ENCODE measurements around the gene GARNL3. TPM values are rescaled to one million over a fixed set of nuclear protein-coding genes. Genes with fewer than 3 reads are reported as not detected.

GARNL3 gene
- total RNA-seq, 1 experiment from 2014 or later = 15.5 TPM

- H3K27ac ChIP-seq (ENCODE audit: low read length) = no peak overlapping the region
- ATAC-seq = no peak
- intact Hi-C loops (cut with micrococcal nuclease) = no loop called here
Measured at GRCh38 chr9:127233989-127234388, 30.6 kb upstream of the GARNL3 start.

GRCh38 chr9:127237801-127238200, 26.8 kb upstream of the GARNL3 start:
- ChIA-PET POLR2A (ENCODE audit: unreplicated experiment) (no interaction called here), CTCF (no interaction called here)
- Histone ChIP-seq H4K20me1 (ENCODE audit: low read length) (no peaks in the 10 kb centered on the region), H3K4me3 (ENCODE audit: low read length) (no peak overlapping the region), H3K4me2 (ENCODE audit: low read length) (no peak overlapping the region), H3K9me2 (replicated peaks; ENCODE audit: low read length) (no peaks in the 10 kb centered on the region), H3K36me3 (ENCODE audit: low read depth, low read length) (no peaks in the 10 kb centered on the region), H3K9ac (ENCODE audit: low read length) (no peak overlapping the region), H3F3A (ENCODE audit: low read length, unreplicated experiment) (no peaks in the 10 kb centered on the region), H3K4me1 (ENCODE audit: insufficient read depth, low read length) (no peaks in the 10 kb centered on the region), H2AFZ (ENCODE audit: low read length) (no peak overlapping the region), H3K27ac (ENCODE audit: low read length) (no peak overlapping the region), H3K79me2 (ENCODE audit: low read length) (no peaks in the 10 kb centered on the region), H3K27me3 (ENCODE audit: low read length) (no peaks in the 10 kb centered on the region), H3K9me3 (ENCODE audit: low read length) (no peaks in the 10 kb centered on the region)
- no TSS peak for BruUV-seq (replicated peaks)
- intact Hi-C loops (cut with micrococcal nuclease) = no loop called here
- DNase-seq (no peak), ATAC-seq (no peak)
- TF ChIP-seq EZH2 (IDR thresholded peaks at IDR 0.05; ENCODE audit: low read length, unreplicated experiment) (no peak), EZH2phosphoT487 (IDR thresholded peaks at IDR 0.05; ENCODE audit: borderline replicate concordance, low read length) (no peak)
- TF ChIP-seq, protein P1, sequence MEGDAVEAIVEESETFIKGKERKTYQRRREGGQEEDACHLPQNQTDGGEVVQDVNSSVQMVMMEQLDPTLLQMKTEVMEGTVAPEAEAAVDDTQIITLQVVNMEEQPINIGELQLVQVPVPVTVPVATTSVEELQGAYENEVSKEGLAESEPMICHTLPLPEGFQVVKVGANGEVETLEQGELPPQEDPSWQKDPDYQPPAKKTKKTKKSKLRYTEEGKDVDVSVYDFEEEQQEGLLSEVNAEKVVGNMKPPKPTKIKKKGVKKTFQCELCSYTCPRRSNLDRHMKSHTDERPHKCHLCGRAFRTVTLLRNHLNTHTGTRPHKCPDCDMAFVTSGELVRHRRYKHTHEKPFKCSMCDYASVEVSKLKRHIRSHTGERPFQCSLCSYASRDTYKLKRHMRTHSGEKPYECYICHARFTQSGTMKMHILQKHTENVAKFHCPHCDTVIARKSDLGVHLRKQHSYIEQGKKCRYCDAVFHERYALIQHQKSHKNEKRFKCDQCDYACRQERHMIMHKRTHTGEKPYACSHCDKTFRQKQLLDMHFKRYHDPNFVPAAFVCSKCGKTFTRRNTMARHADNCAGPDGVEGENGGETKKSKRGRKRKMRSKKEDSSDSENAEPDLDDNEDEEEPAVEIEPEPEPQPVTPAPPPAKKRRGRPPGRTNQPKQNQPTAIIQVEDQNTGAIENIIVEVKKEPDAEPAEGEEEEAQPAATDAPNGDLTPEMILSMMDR (conservative IDR thresholded peaks at IDR 0.05; ENCODE audit: low read depth, low read length) = no peak

More at GRCh38 chr9:127233989-127234388, 30.6 kb upstream of the GARNL3 start:
- ChIA-PET CTCF (no interaction called here), POLR2A (ENCODE audit: unreplicated experiment) (no interaction called here)
- Histone ChIP-seq H3F3A (ENCODE audit: low read length, unreplicated experiment) (no peaks in the 10 kb centered on the region), H3K4me1 (ENCODE audit: insufficient read depth, low read length) (no peaks in the 10 kb centered on the region), H3K9me2 (replicated peaks; ENCODE audit: low read length) (no peaks in the 10 kb centered on the region), H4K20me1 (ENCODE audit: low read length) (no peaks in the 10 kb centered on the region), H3K9me3 (ENCODE audit: low read length) (no peaks in the 10 kb centered on the region), H3K4me2 (ENCODE audit: low read length) (no peak overlapping the region), H3K79me2 (ENCODE audit: low read length) (no peaks in the 10 kb centered on the region), H3K4me3 (ENCODE audit: low read length) (no peak overlapping the region), H3K27me3 (ENCODE audit: low read length) (no peaks in the 10 kb centered on the region), H3K36me3 (ENCODE audit: low read depth, low read length) (no peaks in the 10 kb centered on the region), H2AFZ (ENCODE audit: low read length) (no peak overlapping the region), H3K9ac (ENCODE audit: low read length) (no peak overlapping the region)
- TF ChIP-seq EZH2phosphoT487 (IDR thresholded peaks at IDR 0.05; ENCODE audit: borderline replicate concordance, low read length) (no peak), EZH2 (IDR thresholded peaks at IDR 0.05; ENCODE audit: low read length, unreplicated experiment) (no peak)
- TF ChIP-seq, protein P1 (conservative IDR thresholded peaks at IDR 0.05; ENCODE audit: low read depth, low read length) = no peak
- BruUV-seq (replicated peaks) = no TSS peak
- no peak for DNase-seq

GRCh38 chr9:127241354-127241753, 23.2 kb upstream of the GARNL3 start:
- H3K27ac ChIP-seq (ENCODE audit: low read length) = no peak overlapping the region
- H3K27me3 ChIP-seq (ENCODE audit: low read length) = no peaks in the 10 kb centered on the region
- H3K36me3 ChIP-seq (ENCODE audit: low read depth, low read length) = no peaks in the 10 kb centered on the region
- DNase-seq = no peak
- BruUV-seq (replicated peaks) = no TSS peak
- H2AFZ ChIP-seq (ENCODE audit: low read length) = no peak overlapping the region
- no peaks in the 10 kb centered on the region for H3K9me2 ChIP-seq (replicated peaks; ENCODE audit: low read length)
- H3K9me3 ChIP-seq (ENCODE audit: low read length) = no peaks in the 10 kb centered on the region
- intact Hi-C loops (cut with micrococcal nuclease) = no loop called here
- no peaks in the 10 kb centered on the region for H3F3A ChIP-seq (ENCODE audit: low read length, unreplicated experiment)
- TF ChIP-seq EZH2phosphoT487 (IDR thresholded peaks at IDR 0.05; ENCODE audit: borderline replicate concordance, low read length) (no peak), EZH2 (IDR thresholded peaks at IDR 0.05; ENCODE audit: low read length, unreplicated experiment) (no peak)
- TF ChIP-seq, protein P1 (conservative IDR thresholded peaks at IDR 0.05; ENCODE audit: low read depth, low read length) = no peak
- POLR2A ChIA-PET (ENCODE audit: unreplicated experiment) = no interaction called here
- H3K79me2 ChIP-seq (ENCODE audit: low read length) = no peaks in the 10 kb centered on the region
- CTCF ChIA-PET = no interaction called here
- no peak overlapping the region for H3K9ac ChIP-seq (ENCODE audit: low read length)
- no peak overlapping the region for H3K4me3 ChIP-seq (ENCODE audit: low read length)
- no peaks in the 10 kb centered on the region for H4K20me1 ChIP-seq (ENCODE audit: low read length)
- H3K4me2 ChIP-seq (ENCODE audit: low read length) = no peak overlapping the region
- H3K4me1 ChIP-seq (ENCODE audit: insufficient read depth, low read length) = peaks cover 10% of the 10 kb centered on the region
- no peak for ATAC-seq

Data from PC-3 (cell line).